Motor neuron (in vitro differentiated cells): ENCODE data around the gene PRSS21. TPM values are rescaled to one million over a fixed set of nuclear protein-coding genes. Genes with fewer than 3 reads are reported as not detected.

ENCODE experiments used
- ATAC-seq, 8 experiments: fragments of 200-7000 bp; cut with Tn5 transposase; replicated peaks in 6 of 8; 2 replicates each; pipeline ENCODE4 v1.8.0; 2021; ENCODE audit warnings: mild to moderate bottlenecking in 8 of 8, moderate library complexity in 8 of 8
- H3K27ac ChIP-seq, 2 donors: fragments of 250-450 bp; sonication (Bioruptor Pico); 2 replicates each; pipeline ENCODE4 v1.9.0; 2021; ENCODE audit warnings: antibody characterized with exemption in 2 of 2, mild to moderate bottlenecking in 2 of 2, moderate library complexity in 1 of 2
- H3K4me1 ChIP-seq, 2 donors: fragments of 250-450 bp; sonication (Bioruptor Pico); replicated peaks in 1 of 2; 2 replicates each; pipeline ENCODE4 v1.6.1; 2021; ENCODE audit warnings: antibody characterized with exemption in 2 of 2, mild to moderate bottlenecking in 2 of 2, moderate library complexity in 1 of 2
- H3K4me3 ChIP-seq, 5 donors: fragments of 250-450 bp; sonication (Bioruptor Pico); 2 replicates each; pipeline ENCODE4 v1.9.0; 2021; ENCODE audit warnings: antibody characterized with exemption in 5 of 5, mild to moderate bottlenecking in 5 of 5, moderate library complexity in 4 of 5
- WGBS, 10 experiments: fragments of 450-650 bp; shearing (Covaris generic); methylation state at CpG; one replicate each; pipeline ENCODE4 v1.0.0; 2022; 5-methylcytosine and 5-hydroxymethylcytosine counted together
- in situ Hi-C, 9 experiments: fragments of 400-800 bp; cut with MboI; loops; one replicate each; pipeline ENCODE4 v1.15.0; 2021; ENCODE audit warnings: low sequenced_read_pairs in 9 of 9, low pct_unique_long_range_greater_than_20kb in 2 of 9; ENCODE audit not compliant: unreplicated experiment in 9 of 9
- total RNA-seq, 8 experiments: library from RNA; unstranded; fragments of 300-600 nt; gene quantifications; 2 replicates each; pipeline versions ENCODE4 v1.2.3 to v1.2.4, GENCODE V29; 2022

PRSS21 gene
- total RNA-seq, 8 experiments from 2014 or later: 1.5 to 1.8 TPM; not detected in 6

- no peak overlapping the region for H3K27ac ChIP-seq
- H3K4me1 ChIP-seq: peaks cover 3 to 4% of the 10 kb centered on the region in 2 donors
- in situ Hi-C loops: no loop called here
- ATAC-seq: peak in 3 of 8 experiments; percentile 8 to 44 (median 23)
- WGBS, 10 experiments: 80 to 100% methylated on average over 2 of the region's 15 CpGs; no CpG with 5 or more reads in 8 of the 10 experiments
- H3K4me3 ChIP-seq: no peak overlapping the region
Measured at GRCh38 chr16:2784358-2785100, 32.5 kb upstream of the PRSS21 start.

GRCh38 chr16:2785101-2785991 is 31.7 kb upstream of the PRSS21 start:
- H3K27ac ChIP-seq: no peak overlapping the region

GRCh38 chr16:2786061-2786825 is 30.8 kb upstream of the PRSS21 start:
- no peak for ATAC-seq
- peaks cover 4 to 8% of the 10 kb centered on the region in 2 donors for H3K4me1 ChIP-seq
- no peak overlapping the region for H3K27ac ChIP-seq
- WGBS, 10 experiments: 43 to 100% (median 67%) methylated on average over 1 to 4 of the region's 15 CpGs; no CpG with 5 or more reads in 3 of the 10 experiments
- in situ Hi-C loops: no loop called here
- H3K4me3 ChIP-seq: no peak overlapping the region

More at GRCh38 chr16:2785101-2785991, 31.7 kb upstream of the PRSS21 start:
- in situ Hi-C loops: no loop called here
- ATAC-seq: peak in 6 of 8 experiments; percentile 21 to 57 (median 43)
- Histone ChIP-seq H3K4me1 (peaks cover 4 to 8% of the 10 kb centered on the region in 2 donors), H3K4me3 (no peak overlapping the region)
- 30% methylated on average over 2 of the region's 79 CpGs; no CpG with 5 or more reads in 9 of the 10 experiments for WGBS, 10 experiments

GRCh38 chr16:2786826-2787151 is 30.2 kb upstream of the PRSS21 start:
- ATAC-seq: no peak
- Histone ChIP-seq H3K4me1 (peaks cover 4 to 8% of the 10 kb centered on the region in 2 donors), H3K4me3 (no peak overlapping the region), H3K27ac (no peak overlapping the region)
- in situ Hi-C loops: no loop called here
- WGBS, 10 experiments: no CpG with 5 or more reads among the region's 3 CpGs

- ATAC-seq: peak in 2 of 8 experiments; percentile 18 to 29
- in situ Hi-C loops: no loop called here
- no CpG with 5 or more reads among the region's 10 CpGs for WGBS, 10 experiments
- H3K27ac ChIP-seq: no peak within 1 kb of the TSS
- H3K4me1 ChIP-seq: peaks cover 4 to 8% of the 10 kb centered on the region in 2 donors
- no peak within 1 kb of the TSS for H3K4me3 ChIP-seq
Measured at GRCh38 chr16:2787406-2787805, 29.6 kb upstream of the PRSS21 start, which contains the start of gene PRSS33. Gene PRSS33, minus strand, starts transcription at chr16:2787560. Its CDS starts 1,013 bp downstream, at chr16:2786547.

GRCh38 chr16:2787961-2788360 is 29.1 kb upstream of the PRSS21 start:
- 5 to 80% (median 65%) methylated on average over 4 to 6 of the region's 7 CpGs; no CpG with 5 or more reads in 6 of the 10 experiments for WGBS, 10 experiments
- Histone ChIP-seq H3K4me3 (no peak overlapping the region), H3K4me1 (peaks cover 4 to 8% of the 10 kb centered on the region in 2 donors), H3K27ac (no peak overlapping the region)
- in situ Hi-C loops: no loop called here
- peak in 1 of 8 experiments; percentile 9 for ATAC-seq

- 70 to 100% methylated on average over 1 to 2 of the region's 5 CpGs; no CpG with 5 or more reads in 8 of the 10 experiments for WGBS, 10 experiments
- in situ Hi-C loops: no loop called here
- no peak overlapping the region for H3K27ac ChIP-seq
- H3K4me3 ChIP-seq: no peak overlapping the region
- no peak for ATAC-seq
- H3K4me1 ChIP-seq: peaks cover 2 to 8% of the 10 kb centered on the region in 2 donors
Measured at GRCh38 chr16:2790631-2791030, 26.4 kb upstream of the PRSS21 start.

GRCh38 chr16:2791174-2791573 is 25.9 kb upstream of the PRSS21 start:
- Histone ChIP-seq H3K4me3 (no peak overlapping the region), H3K27ac (no peak overlapping the region), H3K4me1 (peaks cover 2 to 8% of the 10 kb centered on the region in 2 donors)
- WGBS, 10 experiments: 30 to 100% (median 58%) methylated on average over 1 to 8 of the region's 8 CpGs; no CpG with 5 or more reads in 5 of the 10 experiments
- in situ Hi-C loops: no loop called here
- ATAC-seq: no peak

GRCh38 chr16:2792940-2793339 is 24.1 kb upstream of the PRSS21 start:
- Histone ChIP-seq H3K27ac (no peak overlapping the region), H3K4me3 (no peak overlapping the region), H3K4me1 (peaks cover 0 to 8% of the 10 kb centered on the region in 2 donors)
- in situ Hi-C loops: no loop called here
- no peak for ATAC-seq
- WGBS, 10 experiments: 67 to 100% (median 89%) methylated on average over 1 to 10 of the region's 10 CpGs

- Histone ChIP-seq H3K4me1 (no peaks in the 10 kb centered on the region), H3K27ac (no peak overlapping the region), H3K4me3 (no peak overlapping the region)
- in situ Hi-C loops: no loop called here
- 26 to 85% (median 64%) methylated on average over 2 to 7 of the region's 7 CpGs; no CpG with 5 or more reads in 1 of the 10 experiments for WGBS, 10 experiments
- ATAC-seq: peak in 2 of 8 experiments; percentile 59 to 69
Measured at GRCh38 chr16:2795395-2796143, 21.5 kb upstream of the PRSS21 start.

- ATAC-seq: peak in 2 of 8 experiments; percentile 23 to 34
- 75% methylated on average over 2 of the region's 39 CpGs; no CpG with 5 or more reads in 9 of the 10 experiments for WGBS, 10 experiments
- H3K27ac ChIP-seq: no peak overlapping the region
- in situ Hi-C loops: no loop called here
- H3K4me1 ChIP-seq: no peaks in the 10 kb centered on the region
- no peak overlapping the region for H3K4me3 ChIP-seq
Measured at GRCh38 chr16:2798723-2799204, 18.3 kb upstream of the PRSS21 start.
